Epithelial cell of prostate (primary cell): ENCODE results near the gene HNRNPUL2.
A peak's percentile ranks its signal among the peaks of the same experiment; 100 is the strongest.

Experiments used
- DNase-seq: peaks from one replicate; pipeline ENCODE4 v3.0.0-alpha.2; 2011; ENCODE audit warnings: low read depth, low spot score
- H3K27ac ChIP-seq: fragments of 450-650 bp; 2 replicates; pipeline ENCODE4 v1.5.1; 2017; ENCODE audit warnings: mild to moderate bottlenecking

The HNRNPUL2 gene

DNA sequence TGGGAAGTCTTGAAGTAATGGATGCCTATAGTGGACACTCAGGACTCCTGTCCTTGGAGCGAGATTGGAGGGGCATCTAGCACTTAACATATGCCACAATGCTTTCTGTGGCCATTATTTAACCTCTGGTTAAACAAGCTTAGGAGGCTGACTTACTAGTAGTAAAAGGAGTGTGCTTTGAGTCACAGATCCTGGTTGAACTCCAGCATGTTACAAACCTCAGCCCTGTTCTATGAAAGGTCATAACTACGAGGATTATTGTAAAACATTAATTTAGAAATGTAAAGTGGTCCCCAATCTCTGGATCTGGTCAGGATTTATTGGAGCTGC is 54.1 kb downstream of the HNRNPUL2 start:
- peak overlapping the region; percentile 83 for H3K27ac ChIP-seq

GRCh38 chr11:62671608-62672389 is 55.5 kb downstream of the HNRNPUL2 start, which contains the start of the genes LBHD1 and UQCC3:
Gene LBHD1, minus strand, starts transcription at chr11:62672267. Its CDS starts 2,236 bp downstream, at chr11:62670031.
Gene UQCC3, plus strand, starts transcription at chr11:62671673. Its CDS starts 73 bp downstream, at chr11:62671746.
- peak within 1 kb of the TSS; percentile 83 for H3K27ac ChIP-seq
- no peak for DNase-seq

More for the DNA sequence above, 54.1 kb downstream of the HNRNPUL2 start:
- DNase-seq = no peak

- no peak for DNase-seq
- H3K27ac ChIP-seq = peak overlapping the region; percentile 83
These were observed 56.0 kb downstream of the HNRNPUL2 start for GRCh38 chr11:62671236-62671607.

DNA sequence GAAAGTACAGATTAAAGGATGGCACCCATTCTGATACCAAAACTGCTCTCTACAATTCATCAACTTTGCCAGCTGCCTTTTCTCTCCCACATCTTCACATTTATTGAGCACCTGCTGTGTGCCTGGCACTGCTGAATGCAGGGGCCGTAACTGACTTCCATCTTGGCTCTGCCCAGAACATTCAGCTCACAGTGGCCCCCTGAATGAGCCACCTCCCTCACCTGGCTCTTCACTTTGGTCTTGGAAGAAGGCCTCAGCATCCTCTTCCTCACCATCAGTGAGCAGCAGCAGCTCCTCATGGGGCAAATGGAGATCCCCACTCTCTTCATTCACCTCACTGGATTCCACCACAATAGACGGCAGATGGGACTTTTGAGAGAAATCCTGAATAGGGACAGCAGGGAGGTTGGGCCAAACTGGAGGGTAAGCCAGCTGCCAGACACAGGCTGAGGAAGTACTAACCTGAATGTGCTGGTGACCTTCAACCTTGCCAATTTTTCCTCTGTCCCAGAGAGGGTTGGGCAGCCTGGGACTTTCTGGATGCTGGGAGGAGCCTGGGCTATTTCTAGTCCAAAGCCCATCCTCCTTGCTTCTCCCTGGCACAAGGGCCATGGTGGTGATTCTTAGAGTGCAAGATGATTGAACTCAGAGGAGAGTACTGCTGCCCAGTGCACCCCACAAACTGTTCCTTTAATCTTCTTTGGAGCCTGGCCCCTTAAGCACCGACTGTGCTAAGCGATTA is 57.7 kb downstream of the HNRNPUL2 start:
- DNase-seq = no peak
- H3K27ac ChIP-seq = peak overlapping the region; percentile 33

DNA sequence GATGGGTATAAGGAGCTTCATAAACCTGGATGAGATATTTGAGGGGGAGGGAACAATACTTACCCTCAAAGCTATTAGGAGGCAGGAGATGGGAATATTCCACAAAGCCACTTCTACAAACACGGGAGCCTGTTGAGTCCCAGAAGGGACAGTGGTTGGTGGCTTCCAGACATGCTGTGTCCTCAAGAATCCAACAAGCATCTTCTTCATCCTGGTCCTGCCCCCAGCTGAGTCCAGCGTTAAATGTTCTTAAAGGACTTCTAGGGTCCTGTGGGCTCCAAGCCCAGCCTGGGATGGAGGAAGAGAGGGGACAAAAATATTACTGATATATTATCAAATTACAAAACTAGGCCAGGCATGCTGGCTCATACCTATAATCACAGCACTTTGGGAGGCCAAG is 59.8 kb downstream of the HNRNPUL2 start:
- H3K27ac ChIP-seq = peak overlapping the region; percentile 81
- DNase-seq = no peak

DNA sequence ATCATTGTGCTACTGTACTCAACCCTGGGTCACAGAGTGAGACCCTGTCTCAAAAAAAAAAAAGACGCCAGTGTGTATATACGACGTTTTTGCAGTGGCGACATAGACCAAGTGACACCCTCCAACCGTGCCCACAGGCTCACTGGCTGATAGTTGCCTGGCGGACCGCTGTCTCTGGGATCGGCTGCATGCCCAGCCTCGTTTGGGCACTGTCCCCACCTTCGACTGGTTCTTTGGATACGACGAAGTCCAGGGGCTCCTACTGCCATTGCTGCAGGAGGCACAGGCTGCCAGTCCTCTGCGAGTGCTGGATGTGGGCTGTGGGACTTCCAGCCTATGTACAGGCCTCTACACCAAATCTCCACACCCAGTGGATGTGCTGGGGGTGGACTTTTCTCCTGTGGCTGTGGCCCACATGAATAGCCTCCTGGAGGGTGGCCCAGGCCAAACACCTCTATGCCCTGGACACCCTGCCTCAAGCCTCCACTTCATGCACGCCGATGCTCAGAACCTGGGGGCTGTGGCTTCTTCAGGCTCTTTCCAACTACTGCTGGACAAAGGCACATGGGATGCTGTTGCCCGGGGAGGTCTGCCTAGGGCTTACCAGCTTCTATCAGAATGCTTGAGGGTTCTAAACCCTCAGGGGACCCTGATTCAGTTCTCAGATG is 60.9 kb downstream of the HNRNPUL2 start:
- H3K27ac ChIP-seq = peak overlapping the region; percentile 81
- DNase-seq = no peak

DNA sequence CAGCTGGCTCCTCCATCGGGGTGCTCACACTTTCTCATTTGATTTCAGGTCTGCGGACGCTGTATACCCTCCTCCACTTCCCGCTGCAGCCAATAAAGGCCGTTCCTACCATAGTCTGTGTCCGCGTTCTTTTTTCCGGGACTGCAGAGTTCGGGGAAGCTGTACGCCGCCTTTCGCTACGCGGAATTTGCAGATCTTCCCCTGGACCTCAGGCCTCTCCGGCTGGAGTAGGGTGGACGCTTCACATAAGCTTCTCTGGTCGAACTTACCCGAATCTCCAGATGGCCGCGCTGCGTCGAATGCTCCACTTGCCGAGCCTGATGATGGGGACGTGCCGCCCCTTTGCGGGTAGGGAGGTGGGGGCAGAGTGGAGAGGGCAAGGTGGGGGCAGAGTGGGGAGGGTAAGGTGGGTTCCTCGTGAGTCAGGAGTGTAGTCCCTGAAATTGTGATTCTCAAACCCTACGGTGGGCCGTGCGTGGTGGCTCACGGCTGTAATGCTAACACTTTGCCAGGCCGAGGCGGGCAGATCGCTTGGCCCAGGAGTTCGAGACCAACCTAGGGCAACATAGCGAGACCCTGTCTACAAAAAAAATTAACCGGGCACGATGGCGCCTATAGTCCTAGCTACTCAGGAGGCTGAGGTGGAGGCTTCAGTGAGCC is 61.5 kb downstream of the HNRNPUL2 start:
- peak overlapping the region; percentile 81 for H3K27ac ChIP-seq
- DNase-seq = no peak

- H3K27ac ChIP-seq = peak within 1 kb of the TSS; percentile 81
- DNase-seq = peak; percentile 62
These were observed 62.1 kb downstream of the HNRNPUL2 start, which contains the start of the genes C11orf98 and CSKMT for GRCh38 chr11:62665075-62665598. Gene C11orf98, minus strand, starts transcription at chr11:62665210. Its CDS starts 41 bp downstream, at chr11:62665169. Gene CSKMT, plus strand, starts transcription at chr11:62665312. Its CDS starts 568 bp downstream, at chr11:62665880.

DNA sequence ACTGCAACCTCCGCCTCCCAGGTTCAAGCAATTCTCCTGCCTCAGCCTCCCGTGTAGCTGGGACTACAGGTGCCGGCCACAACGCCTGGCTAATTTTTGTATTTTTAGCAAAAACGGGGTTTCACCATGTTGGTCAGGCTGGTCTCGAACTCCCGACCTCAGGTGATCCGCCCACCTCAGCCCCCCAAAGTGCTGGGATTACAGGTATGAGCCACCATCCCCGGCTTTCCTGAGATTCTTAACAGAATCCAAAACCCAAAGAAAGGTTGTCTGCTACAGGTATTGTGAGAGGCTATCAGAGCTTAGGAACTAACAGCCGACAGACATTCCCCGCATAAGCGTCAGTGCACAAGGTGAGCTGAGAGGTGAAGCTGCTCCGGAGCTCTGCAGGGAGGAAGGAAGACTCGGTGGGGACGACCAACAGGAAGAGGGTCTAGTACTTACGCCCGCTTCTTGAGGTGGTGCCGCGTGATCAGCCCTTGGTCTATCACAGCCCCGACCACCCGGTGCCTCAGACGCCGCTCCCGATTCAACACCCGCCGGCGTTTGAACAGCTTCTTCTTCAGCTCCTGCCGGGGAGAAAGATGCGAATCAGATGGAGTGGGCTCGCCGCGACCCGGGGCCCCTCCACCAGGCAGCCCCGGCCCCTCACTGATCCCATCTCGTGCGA is 62.7 kb downstream of the HNRNPUL2 start:
- peak overlapping the region; percentile 81 for H3K27ac ChIP-seq
- DNase-seq = no peak
